Measurements from ENCODE around the gene TGM1.
A peak's percentile ranks its signal among the peaks of the same experiment; 100 is the strongest.

The TGM1 gene

DNA sequence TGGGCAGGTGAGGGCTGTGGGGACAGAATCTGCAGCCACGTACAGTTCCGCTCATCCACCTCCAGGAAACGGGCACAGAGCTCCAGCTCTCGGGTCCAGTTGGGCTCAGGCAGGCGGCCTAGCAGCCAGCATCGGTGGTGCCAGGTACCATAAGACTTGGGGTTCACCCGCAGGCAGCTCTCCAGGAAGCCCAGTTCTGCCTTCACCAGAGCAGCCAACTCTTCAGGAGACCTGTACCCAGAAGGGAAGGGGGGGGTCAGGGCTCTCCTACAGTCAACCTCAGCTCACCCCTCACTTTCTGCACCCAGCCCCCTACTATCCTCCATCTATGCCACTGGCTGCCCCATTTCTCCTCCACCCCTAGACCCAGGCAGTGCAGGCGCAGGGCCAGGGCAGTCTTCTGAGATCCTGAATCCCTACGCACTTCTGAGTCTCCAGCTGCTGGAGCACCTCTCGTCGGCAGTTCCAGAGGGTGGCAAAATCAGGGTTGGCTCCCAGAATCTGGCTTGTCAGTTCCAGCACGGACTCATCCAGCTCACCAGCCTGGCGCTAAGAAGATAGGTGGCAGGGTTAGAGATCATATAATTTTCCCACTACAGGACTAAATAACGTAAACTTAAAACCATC is 7.0 kb upstream of the TGM1 start:
- DNase-seq: no peak

DNA sequence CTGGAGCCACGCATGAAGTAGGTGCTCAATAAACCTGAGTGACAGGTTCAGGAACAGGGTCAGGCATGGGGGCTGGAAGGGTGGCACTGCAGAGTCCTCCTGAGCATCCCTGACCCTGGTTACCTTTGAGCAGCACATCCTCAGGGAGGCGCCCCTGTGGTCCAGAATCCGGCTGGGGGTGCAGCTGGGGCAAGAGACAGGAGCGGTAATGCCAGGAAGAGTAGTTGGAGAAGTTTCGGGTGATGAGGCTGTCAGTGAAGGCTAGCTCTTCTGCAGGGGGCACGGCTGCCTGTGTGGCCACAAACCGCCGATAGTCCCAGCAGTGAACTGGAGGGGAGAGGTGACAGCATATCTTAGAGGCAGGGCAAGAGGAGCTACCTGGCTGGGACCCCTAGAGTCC is 6.4 kb upstream of the TGM1 start:
- DNase-seq: no peak

DNA sequence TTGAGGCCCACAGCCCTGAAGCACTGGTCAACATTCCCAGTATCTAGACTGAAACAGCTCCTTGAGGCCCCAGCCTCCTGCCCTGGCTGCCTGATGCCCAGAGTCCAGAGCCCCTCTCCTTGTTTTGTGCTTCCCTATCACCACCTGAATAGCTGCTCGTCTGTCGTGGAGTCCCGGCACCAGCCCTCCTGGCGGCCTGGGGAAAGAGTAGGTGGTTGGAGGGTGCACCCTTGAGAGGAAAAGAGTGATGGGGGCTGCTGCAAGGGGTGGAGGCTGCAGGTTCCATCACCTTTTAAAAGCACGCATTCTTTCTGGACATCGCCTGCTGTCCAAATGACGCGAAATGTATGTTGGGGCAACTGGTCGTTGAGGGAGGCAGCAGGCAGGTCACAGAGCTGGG is 5.2 kb upstream of the TGM1 start:
- no peak for DNase-seq

DNA sequence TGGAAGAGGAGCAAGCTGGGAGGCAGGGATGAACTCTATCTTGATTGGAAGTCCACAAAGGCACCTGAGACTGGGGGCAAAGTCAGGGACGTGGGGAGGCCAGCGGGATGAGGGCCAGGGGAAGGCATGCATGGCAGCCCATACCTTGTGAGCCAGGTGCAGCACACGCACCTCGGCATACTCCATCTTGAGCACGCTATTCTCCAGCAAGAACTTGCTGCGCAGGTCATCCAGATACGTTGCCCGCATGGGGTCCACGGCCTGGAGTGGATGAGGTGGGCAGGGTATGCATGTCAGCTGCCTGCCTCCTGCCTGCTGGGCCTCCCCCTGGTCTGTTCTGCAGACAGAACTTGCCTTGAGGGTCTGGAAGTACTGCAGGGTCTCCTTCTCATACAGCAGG is 4.5 kb upstream of the TGM1 start:
- no peak for DNase-seq

DNA sequence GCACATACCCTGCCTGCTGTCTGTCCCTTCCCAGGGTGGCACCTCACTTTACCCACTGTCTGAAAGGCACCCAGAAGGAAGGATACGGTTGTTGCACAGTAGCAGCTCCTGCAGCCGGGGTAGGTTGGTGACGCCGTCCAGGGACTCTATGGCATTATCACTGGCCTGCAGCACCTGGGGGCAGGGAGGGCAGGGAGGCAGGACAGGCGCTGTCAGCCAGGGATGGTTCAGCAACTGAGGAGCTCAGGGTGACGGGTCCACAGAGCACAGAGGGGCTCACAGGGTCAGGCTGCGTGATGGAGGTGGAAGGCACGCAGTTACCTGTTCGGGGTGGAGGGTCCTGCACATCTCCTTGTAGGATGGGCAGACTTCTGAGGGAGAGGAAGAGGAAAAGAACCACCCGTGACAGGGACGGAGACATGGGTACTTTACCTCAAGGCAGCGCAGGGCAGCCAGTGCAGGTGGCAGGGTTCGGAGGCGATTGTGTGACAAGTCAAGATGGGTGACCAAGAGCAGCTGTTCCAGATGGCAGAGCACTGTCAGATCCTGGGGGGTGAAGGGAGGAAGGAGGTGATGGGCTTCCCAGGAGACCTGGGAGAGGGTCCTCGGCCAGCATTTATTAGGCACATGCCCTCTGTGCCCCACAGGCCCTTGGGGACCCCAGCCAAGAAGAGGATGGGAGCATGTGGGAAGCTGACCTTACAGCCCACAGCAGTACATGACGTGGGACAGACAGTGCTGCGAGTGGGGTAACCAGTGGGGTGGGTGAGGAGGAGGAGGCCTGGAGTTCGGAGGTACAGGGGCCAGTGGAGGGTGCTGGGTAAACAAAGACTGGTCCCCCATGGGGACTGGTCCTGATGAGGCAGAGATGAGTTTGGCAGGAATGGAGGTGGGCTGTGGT is 3.6 kb upstream of the TGM1 start:
- no peak for DNase-seq

DNA sequence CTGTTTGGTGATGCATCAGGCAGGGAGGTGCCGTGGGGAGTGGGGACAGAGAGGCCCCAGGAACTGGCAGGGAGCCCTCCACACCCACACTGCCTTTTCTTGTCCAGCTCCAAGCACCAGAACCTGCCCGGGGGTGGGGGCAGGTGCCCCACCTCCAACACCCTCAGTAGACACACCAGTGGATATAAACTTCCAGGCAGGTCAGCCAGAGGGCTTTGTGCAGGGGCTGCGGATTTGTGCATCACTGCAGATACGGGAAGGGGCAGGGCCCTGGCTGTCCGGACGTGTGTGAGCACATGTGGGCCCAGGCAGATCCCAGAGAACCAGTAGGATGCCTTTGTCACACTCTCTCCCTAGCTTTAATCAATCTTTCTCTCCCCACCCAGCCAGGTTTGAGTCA is 1.3 kb upstream of the TGM1 start:
- no peak for DNase-seq

DNA sequence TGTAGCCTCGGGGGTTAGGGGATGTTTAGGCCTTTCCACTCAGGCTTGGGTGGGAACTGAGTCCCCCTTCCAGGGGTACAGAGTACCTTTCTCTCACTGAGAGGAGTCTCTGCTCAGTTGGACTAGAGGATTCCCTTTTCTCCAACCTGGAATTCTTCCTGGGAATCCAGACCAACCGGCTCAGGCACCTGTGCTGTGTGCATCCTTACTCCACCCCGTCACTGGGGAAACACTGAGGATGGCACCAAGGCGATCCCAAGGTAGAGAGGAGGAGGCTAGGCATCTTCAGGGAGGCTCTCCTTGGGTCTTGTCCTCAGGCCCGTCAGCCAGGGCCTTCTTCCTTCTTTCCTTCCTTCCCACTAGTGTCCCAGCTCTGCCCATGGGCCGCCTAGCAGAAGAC is 871 bp upstream of the TGM1 start:
- no peak for DNase-seq

DNA sequence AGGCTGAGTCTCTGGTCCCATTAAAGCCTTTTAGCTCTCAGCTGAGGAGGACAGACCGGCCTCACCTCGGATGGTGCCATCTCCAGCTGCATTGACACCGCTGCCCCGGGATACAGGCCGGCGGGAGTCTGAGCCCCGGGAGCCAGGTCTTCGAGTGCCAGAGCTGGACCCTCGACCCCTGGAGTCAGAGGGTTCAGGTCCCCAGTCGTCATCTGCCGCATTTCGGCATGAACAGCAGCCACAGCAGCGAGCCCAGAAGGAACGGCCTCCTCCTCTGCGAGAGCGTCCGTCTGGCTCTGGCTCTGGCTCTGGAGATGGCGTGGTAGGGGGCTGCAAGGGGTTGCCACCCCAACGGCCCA is 1.0 kb downstream of the TGM1 start:
- no peak for DNase-seq

DNA sequence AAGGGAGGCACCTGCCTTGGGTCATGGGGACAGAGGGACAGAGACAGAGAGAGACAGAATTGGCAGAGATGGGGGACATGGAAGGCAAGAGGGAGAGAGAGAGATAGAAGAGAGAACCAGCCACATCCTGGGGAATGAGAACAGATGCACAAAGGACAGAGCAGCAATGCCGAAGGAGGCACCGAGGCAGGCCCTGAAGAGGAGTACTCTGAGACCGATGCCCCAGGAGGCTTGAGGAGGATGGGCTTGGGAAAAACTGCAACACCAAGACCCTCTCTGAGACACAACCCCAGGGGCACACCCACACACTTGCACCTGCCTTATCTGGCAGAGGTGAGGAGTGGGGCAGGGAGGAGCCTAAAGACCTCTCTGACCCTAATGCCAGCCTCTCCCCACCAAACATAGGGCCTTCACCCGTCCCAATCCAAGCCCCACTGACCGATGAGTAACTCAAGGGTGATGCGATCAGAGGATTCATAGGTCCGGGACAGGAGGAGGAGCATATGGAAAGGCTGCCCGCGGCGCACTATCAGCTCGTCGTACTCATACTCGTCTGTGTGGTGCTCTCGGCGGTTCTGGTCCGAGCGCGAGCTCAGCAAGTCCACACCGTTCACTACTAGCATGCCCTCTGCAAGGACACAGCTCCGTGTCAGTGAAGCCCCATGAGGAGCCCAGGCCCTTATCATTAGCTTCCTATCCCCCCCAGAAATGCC is 1.6 kb downstream of the TGM1 start:
- DNase-seq: no peak

DNA sequence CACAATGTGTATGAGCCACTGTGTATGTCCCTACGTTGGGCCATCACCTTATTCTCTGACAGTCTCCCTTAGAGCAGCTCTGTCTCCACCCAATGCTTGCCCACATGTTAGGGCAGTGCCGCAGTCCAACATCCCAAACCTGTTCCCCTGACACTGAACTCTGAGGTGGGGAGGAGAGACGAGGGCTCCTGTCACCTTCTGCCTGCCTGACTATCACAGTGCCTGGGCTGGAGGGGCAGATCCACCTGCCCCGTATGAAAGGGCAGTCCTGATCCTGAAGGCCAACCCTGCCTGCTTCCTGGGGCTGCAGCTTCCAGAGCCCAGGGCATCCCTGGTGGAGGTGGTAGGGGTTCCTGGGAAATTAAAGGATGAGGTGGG is 2.2 kb downstream of the TGM1 start:
- no peak for DNase-seq

DNA sequence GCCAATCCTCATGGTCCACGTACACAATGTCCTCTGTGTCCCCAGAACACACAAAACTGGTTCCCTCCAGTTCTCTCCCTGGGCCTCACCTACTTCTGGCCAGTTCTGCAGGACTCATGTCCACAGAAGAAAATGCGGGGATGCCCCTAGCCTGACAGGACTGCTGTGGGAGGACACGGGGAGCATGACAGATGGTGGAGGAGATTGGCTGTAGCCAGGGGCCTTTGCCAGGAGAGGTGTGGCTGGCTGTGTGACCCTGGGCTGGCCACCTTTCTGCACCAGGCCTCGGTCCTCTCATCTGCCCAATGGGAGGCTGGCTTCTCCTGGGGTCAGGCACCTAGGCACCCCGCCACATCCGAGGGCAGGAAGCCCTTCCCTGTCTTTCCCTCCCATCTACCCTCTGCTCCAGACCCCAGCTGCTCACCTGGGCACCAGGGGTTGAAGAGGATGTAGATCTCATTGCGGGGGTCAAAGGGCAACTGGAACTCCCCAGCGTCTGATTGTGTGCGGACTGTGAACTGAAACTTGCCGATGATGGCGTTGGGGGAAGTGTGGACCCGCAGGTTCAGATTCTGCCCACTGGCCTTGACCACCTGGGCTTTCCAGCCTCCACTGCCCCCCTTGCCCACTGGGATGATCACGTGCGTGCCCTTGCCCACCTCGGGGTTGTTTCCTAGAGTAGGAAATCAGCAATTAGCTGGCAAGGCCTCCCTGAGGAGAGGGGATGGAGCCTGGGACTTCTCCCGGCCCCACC is 2.8 kb downstream of the TGM1 start:
- no peak for DNase-seq

DNA sequence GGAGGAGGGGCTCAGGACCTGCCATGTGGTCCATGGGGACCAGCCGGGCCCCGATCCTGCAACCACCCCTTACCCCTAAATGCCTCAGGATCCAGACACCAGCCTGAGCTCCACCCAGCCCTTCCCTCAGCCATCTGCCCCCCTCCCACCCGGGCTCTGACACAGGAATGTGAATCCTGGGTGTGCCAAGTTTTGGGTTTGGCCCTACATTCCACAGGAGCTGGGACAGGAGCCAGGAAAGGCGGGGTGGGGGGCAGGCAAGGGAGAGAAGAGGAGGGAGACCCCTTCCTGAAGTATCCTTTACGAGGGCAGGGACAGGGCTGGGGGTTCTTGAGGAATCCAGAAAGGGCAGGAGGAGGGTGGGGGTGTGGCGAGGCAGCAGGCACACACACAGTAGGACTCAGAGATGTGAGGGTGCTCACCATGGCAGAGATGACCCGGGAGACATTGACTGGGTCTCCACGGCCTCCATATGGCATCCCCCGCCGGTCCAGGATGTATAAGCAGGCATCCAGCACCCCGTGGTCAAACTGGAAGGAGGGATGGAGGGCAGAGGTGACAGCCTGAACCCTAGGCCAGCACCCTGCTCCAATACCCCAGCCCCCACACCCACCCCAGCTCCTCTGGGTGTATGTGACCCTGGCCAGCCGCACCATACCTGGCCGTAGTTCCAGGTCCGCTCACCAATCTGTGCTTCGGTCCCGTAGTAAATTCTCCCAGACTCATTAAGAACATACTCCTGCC is 3.5 kb downstream of the TGM1 start:
- DNase-seq: peak; percentile 84

DNA sequence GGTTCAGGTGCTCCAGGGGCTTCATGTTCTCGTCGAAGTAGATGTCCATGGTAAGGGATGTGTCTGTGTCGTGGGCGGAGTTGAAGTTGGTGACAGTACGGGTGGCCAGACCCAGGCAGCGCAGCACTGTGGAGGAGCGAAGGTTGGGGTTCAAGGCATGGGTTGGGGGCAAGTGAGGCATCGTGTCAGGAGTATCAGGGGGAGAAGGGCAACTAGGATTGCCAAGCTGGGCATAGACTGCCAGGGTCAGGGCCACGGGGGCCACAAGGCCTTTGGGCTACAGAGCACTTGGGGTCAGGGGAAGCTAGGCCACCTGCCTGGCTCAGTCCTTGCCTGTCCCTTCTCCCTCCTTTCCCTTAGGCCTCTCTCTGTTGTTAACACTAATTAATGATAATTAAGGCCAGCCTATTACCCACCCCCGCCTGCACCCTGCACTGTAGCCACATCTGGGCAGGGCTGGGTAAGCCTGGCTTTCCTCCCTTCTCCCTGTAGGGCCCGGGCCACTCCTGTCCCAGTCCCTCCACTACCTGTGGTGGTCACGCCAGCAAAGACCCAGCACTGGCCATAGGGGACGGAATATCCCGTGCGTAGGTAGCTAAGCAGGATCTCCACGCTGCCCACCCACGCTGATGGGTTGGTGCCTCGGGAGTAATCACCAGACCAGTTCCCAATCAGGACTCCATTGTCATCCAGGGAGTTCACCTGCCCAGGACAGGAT is 4.3 kb downstream of the TGM1 start:
- no peak for DNase-seq

DNA sequence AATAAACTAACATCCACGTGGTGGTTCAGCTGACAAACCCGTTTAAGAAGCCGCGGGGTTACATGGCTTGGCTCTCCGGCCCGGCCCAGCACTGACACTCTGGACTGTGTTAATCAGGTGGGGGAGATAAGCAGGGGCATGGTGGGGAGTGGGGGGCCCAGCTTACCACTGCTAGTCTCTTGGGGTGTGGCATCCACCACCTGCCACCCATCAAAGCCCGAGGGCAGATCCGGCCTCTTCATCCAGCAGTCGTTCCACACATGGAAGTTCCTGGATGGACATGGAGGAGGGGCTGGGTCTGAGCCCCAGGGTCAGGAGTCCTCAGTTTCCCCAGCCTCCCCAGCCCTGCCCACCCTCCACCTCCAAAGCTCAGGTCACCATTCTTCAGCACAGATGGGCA is 4.9 kb downstream of the TGM1 start:
- DNase-seq: no peak

DNA sequence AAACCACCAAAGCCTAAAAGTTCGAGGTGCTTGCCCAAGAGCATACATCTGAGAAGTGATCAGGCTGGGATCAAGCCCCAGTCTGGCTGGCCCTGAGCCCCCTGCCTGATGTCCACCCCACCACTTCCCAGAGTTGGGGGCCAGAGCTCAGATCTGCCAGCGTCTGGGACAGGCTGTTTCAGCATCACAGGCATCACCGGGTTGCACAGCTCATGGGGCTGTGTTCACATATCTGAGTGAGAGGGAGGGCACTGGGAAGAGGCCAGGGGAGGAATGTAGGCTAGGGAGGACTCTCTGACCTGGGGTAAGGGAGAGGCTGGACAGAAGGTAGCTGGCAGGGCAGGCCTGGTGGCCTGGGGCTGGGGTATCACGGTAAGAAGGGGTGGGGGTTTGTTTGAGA is 6.0 kb downstream of the TGM1 start:
- DNase-seq: no peak

DNA sequence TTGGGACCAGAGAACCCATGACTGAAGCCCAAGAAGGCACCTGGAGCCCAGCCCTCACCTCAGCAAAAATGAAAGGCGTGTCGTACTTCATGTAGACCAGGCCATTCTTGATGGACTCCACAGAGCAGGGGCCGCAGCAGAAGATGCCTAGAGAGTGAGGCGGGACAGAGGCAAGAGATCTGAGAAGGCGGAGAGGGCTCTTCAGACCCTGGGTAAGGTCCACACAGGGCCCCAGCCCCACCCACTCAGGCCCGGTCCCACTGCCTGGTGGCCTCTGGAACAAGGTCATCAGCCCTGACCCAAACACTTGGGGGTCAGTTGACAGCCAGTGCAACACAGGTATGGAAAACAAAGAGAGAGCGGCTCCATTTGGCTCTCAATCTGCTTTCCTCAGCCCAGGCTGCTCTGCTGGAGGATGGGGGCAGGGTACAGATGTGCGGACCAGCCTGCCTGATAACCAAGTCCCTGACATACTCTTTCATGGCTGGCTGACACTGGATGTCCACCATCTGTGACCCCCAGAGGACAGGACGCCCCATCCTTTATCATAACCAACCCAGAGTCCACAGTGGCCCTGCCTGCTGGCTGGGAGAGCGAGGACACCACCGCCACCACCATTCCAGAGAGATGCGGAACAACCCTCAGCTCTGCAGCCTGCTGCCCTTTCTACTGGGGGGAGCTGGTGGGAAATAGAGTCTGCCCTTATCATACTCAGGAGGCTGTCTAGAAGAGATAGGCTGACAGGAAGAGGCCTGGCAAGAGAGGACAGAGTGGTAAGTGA is 6.9 kb downstream of the TGM1 start:
- DNase-seq: no peak

DNA sequence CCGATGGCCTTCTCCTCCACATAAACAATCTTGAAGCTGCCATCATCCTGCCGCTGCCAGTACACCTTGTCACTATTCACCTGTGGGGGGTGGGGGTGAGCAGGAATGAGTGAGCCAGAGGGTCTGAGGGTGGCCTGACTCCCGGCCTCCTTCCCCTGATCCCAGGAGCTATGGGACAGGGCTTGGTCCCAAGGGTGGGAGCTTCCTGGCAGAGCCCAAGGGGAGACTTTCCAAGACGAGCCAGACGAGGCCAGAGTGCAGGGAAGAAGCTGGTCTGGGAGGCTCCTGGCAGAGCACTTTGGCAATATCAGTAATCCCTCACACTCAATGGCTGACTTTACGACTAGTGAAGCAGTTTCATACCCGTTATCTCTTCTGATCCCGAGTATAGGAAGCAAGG is 7.5 kb downstream of the TGM1 start:
- no peak for DNase-seq

DNA sequence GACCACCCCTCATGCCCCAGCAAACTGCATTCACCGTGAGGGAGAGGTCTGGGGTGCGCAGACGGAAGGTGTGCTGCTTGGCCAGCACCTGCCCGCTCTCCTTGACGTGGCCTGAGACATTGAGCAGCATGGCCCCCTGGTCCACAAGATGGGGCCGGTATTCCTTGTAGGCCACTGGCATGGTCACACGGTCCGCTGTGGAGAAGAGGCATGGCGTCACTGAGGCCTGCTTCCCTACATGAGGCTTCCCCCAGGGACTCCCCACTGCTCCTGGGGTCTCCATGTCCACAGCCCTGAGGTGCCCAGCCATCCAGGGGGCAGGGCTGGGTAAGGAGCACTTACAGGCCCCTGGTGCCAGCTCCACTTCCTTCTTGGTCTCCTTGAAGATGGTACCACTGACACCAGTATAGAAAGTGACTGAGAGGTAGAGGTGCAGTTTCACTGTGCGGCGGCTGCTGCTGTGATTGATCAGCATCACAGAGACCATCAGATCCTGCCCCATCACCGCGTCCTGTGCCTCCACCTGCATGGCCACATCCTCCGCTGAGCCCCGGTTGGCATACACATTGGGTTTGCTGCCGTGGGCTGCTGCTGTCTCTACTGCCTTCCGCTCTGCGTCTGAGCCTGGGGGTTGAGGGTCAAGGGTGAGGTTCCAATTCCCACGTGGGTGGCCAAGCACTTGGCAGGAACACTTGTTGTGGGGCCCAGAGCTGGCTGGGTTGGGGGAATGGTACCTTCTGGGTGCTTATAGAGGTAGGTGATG is 8.2 kb downstream of the TGM1 start:
- no peak for DNase-seq

DNA sequence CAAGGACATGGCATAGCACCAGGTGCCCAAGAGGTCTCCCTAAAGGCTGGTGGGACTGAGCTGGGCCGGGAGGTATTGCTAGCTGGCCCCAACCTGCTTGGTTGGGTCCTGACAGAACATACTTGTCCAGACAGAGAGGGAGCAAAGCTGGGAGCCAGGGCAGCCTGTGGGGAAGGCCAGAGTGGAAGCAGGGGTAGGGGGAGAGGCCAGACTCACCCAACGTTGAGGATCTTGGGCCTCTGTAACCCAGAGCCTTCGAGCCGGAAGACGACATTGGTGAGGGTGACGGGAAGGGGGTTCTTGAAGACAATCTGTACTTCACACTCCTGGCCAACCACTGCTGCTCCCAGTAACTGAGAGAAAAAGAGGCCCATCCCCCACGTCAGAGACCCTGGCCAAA is 9.0 kb downstream of the TGM1 start:
- DNase-seq: no peak

All from fibroblast of upper back skin (primary cell).